GM19025 (cell line): ENCODE measurements around the gene FCMR.

Experiments used
- ATAC-seq: cut with Tn5 transposase; IDR thresholded peaks from one replicate; pipeline ENCODE4 v1.9.1; 2021; ENCODE audit warnings: mild to moderate bottlenecking, low read depth, moderate library complexity; ENCODE audit not compliant: unreplicated experiment

The FCMR gene

GRCh38 chr1:206951318-206952100 lies 29.8 kb upstream of the FCMR start:
- ATAC-seq = no peak

DNA sequence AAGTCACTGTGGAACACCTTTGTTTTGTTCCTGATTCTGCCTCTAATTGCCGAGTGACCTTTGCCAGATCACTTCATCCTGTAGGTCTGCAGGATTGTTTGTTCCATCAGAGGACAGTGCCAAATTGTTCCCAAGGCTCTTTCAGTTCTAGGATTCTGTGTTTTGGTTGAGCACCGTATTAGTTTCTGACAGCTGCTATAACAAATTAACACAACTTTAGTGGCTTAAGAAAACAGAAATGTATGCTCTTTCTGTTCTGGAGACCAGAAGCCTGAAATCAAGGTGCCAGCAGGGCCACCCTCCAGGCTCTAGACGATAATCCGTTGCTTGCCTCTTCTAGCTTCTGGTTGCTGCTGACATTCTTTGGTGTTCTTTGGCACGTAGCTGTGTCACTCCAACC lies 27.9 kb upstream of the FCMR start:
- ATAC-seq = no peak

- ATAC-seq = no peak
These were observed 27.5 kb upstream of the FCMR start for GRCh38 chr1:206949208-206949607.

GRCh38 chr1:206947255-206947654 lies 25.5 kb upstream of the FCMR start:
- no peak for ATAC-seq

DNA sequence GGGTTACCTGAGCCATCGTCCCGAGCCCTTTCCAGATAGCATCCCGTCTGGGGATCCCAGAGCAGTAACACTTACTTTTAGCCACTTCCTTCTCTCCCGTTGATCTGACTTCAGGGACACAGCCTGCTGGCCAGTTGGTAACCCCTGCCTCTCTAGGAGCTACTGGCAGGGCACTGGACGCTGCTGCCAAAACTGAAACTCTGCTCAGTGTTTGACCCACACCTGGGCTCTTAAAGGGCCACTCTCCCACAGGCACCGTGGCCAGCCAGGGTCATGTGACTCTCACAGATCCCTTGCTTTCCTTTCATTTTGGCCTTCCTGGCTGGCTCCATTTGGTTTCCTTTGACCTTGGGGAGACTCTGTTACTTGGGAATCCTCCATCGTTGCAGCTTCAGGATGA lies 24.5 kb upstream of the FCMR start, which contains the start of gene PIGR:
TSS of gene PIGR (minus strand) at position 206 of the 400 bp plus-strand sequence. CDS start 5,935 bp downstream, outside the sequence.
- no peak for ATAC-seq

DNA sequence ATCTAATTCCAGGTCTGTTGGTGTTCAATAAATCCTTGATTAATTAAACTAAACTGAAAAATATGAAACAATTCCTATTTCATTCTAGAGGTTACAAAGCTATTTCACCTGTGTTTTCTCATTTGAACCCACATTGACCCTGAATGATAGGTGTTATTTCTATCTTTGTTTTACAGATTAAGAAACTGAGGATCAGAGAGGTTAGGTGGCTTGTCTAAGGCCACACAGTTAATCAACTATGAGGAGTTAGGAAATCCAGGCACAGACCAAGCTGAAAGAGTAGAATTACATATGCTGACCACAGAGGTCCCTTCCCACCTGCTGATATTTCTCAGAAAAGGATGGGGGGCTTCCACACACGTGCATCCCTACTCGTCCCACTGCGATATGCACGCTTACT lies 24.0 kb upstream of the FCMR start:
- ATAC-seq = no peak

DNA sequence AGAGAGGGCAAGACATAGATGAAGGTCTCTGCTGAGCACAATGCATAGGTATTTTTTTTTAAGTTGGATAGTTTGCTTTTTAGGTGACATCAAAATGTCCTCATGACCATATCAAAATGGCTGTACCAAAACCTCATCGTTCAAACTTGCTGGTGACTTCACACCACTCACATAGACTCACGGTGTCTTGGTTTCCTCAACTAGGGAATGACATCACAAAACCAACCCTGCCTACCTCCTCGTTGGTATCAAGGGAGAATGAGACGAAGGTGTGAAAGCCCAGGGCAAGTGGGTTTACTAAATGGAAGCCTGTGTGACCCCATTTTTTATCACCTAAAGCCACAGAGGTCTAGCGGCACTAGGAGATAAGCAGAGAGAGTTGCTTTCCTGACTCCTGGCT lies 23.0 kb upstream of the FCMR start:
- ATAC-seq = no peak

DNA sequence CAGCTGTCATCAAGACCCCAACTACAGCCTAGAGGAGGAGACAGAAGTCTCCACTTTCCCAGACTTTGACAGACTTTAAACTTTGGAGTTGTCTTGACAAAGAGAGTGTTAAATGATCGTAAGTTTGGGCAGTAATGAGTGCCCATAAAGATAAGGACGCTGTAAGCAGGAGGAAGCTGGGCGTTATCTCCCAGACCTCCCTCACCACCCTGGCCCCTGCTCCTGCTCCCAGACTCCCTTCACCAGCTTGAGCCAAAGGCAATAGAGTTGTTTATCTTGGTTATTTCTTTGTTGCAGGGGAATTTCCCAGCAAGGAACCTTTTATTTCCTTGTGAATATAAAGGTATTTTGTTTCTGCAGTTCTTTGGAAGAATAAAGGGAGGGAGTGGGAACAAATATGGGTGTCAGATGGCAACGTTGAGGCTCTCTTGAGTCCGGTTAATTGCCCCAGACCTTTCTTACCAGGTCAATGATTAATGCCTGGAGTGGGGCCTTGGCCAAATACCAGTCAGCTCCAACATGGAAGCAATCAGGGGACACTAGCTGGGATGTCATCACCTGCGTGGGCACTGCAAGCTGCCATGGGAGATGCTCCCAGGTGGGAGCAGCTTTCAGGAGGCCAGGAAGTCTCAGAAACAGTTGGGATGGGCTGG lies 20.2 kb upstream of the FCMR start:
- ATAC-seq = no peak

GRCh38 chr1:206940588-206940936 lies 18.8 kb upstream of the FCMR start:
- no peak for ATAC-seq

- ATAC-seq = no peak
These were observed 18.3 kb upstream of the FCMR start for GRCh38 chr1:206939841-206940587.

GRCh38 chr1:206939131-206939530 lies 17.4 kb upstream of the FCMR start:
- no peak for ATAC-seq

GRCh38 chr1:206937425-206937824 lies 15.7 kb upstream of the FCMR start:
- ATAC-seq = no peak

DNA sequence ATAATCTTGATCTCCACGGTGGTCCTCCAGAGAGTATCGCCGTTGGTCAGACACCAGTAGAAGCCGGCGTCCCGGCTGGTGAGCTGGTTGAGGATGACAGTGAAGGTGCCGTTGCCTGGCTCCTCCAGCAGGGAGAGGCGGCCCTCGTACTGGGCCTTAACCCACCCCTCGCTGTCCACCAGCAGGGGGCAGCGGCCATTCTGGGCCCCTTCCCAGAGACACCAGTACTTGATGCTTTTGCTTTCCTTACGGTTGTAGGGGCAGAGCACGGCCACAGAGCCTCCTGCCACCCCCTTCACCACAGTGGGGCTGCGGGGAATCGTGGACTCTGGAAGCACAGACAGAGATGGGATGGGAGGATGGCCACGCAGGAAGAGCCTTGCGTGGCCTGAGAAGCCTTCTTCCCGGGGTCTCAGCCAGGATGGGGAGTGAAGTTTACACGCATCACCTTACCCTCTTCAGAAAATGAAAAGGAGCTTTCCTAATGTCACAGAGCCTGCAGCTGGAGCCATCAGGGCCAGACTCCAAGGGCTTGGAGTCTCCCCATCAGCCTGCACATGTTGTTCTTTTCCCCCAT lies 13.8 kb upstream of the FCMR start:
- no peak for ATAC-seq

GRCh38 chr1:206933333-206933945 lies 11.7 kb upstream of the FCMR start:
- ATAC-seq = no peak

GRCh38 chr1:206932177-206932576 lies 10.4 kb upstream of the FCMR start:
- no peak for ATAC-seq

- ATAC-seq = no peak
These were observed 10.0 kb upstream of the FCMR start for GRCh38 chr1:206931709-206932108.

GRCh38 chr1:206930210-206930798 lies 8.6 kb upstream of the FCMR start:
- ATAC-seq = peak; percentile 72

DNA sequence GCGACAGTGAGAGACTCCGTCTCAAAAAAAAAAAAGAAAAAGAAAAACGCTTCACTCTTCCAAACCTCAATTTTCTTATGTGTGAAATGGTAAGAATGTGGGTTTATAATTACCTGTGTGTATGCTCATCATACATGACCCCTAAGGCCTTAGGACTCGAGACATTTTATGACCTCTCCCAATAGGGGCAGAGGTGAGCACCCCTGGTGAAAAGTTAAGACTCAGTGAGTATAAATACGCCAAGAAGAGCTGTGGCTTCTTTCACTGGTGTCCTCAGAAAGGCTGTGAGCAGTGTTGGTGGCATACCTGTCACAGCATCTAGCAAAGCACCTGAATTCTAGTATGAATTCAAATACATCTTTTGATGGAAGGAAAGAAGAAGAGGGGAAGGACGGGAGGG lies 7.8 kb upstream of the FCMR start:
- ATAC-seq = no peak

DNA sequence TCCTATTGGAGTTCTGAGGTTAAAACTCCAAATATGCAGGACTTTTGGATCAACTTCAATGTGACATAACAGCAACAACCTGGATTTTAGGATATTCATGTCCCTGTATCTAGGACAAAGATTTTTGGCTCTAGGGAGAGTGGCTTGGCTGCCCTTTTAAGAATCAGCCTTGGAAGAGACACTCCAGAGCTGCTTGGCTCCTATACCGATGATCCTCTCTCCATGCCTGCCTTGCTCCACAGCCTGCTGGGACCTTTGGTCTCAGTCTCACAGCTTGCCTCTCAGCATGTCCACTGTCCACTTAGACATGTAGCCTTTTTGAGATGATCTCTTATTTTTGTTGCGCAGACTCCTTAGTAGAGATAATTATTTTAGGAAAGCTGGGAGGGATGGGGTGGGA lies 4.5 kb upstream of the FCMR start:
- ATAC-seq = no peak

DNA sequence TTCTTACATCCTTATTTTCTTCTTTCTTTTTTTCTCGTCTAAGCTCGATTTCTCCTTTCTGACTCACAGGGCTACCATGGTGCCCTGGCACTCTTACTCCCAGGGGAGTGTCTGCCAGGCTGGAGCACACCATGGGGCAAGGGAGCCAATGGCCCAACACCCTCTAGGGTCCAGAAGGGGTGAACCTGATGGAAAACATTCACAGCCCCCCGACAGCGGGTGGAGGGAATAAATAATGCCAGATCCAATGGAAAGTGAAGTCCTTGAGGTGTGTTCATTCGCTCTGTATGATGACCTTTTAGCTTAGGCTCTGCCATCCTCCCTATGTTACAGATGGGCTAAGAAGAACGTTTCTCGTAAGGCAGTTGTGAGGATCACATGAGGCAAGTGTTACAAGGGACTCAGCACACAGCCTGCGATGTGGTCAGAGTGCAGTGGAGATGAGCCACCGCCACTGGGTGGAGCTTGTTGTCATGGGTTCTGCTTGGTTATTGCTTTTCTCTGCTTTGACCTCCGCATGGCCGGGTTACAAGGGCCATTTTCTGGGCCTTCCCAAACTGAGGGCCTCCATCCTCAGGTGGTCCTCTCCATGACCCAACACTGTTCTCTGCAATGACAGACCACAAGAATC lies 3.5 kb upstream of the FCMR start:
- peak; percentile 50 for ATAC-seq
